ENCODE results near the gene RB1. TPM values are rescaled to one million over a fixed set of nuclear protein-coding genes. Genes with fewer than 3 reads are reported as not detected.

The RB1 gene
- total and polyA plus RNA-seq, 2 experiments from 2014 or later: 19.5 to 22.3 TPM

DNA sequence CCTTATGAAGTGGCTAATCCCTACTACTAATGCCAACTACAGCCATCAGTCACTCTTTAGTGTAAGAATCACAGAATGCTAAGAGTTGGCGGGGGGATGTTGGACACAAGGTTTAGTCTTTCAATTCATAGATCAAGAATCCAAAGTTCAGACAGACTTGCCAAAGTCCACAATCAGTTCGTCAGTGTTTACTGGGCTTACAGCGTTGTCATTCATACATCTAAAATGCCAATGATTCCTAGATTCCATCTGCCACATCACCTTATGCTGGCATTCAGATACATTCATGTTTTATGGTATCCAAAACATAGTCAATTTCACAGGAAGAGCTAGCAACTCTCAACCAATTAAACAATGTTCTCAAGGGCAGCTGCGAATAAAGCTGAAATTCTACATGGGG is 211.2 kb downstream of the RB1 start:
- Mint-ChIP-seq H3K27ac (no peak overlapping the region; the same call in 1 of the 2 replicates), H3K27me3 (ENCODE audit: insufficient read depth, low read depth, poor library complexity) (no peaks in the 10 kb centered on the region), H3K4me1 (no peaks in the 10 kb centered on the region), H3K9me3 (no peaks in the 10 kb centered on the region), H3K36me3 (ENCODE audit: low read depth) (no peaks in the 10 kb centered on the region), H3K4me3 (no peak overlapping the region)
- no peak overlapping the region for H3K4me3 ChIP-seq
- 0 out of 2 replicates have a peak, but pooled peaks cover 4% of the 10 kb centered on the region for H3K36me3 ChIP-seq (ENCODE audit: insufficient read depth)
- ATAC-seq: no peak
- no peak overlapping the region for H3K27ac ChIP-seq (ENCODE audit: low read depth)
- no peak overlapping the region for H3K4me2 ChIP-seq
- no peaks in the 10 kb centered on the region for H4K20me1 ChIP-seq (replicated peaks; ENCODE audit: insufficient read depth)
- TF ChIP-seq, protein P1, sequence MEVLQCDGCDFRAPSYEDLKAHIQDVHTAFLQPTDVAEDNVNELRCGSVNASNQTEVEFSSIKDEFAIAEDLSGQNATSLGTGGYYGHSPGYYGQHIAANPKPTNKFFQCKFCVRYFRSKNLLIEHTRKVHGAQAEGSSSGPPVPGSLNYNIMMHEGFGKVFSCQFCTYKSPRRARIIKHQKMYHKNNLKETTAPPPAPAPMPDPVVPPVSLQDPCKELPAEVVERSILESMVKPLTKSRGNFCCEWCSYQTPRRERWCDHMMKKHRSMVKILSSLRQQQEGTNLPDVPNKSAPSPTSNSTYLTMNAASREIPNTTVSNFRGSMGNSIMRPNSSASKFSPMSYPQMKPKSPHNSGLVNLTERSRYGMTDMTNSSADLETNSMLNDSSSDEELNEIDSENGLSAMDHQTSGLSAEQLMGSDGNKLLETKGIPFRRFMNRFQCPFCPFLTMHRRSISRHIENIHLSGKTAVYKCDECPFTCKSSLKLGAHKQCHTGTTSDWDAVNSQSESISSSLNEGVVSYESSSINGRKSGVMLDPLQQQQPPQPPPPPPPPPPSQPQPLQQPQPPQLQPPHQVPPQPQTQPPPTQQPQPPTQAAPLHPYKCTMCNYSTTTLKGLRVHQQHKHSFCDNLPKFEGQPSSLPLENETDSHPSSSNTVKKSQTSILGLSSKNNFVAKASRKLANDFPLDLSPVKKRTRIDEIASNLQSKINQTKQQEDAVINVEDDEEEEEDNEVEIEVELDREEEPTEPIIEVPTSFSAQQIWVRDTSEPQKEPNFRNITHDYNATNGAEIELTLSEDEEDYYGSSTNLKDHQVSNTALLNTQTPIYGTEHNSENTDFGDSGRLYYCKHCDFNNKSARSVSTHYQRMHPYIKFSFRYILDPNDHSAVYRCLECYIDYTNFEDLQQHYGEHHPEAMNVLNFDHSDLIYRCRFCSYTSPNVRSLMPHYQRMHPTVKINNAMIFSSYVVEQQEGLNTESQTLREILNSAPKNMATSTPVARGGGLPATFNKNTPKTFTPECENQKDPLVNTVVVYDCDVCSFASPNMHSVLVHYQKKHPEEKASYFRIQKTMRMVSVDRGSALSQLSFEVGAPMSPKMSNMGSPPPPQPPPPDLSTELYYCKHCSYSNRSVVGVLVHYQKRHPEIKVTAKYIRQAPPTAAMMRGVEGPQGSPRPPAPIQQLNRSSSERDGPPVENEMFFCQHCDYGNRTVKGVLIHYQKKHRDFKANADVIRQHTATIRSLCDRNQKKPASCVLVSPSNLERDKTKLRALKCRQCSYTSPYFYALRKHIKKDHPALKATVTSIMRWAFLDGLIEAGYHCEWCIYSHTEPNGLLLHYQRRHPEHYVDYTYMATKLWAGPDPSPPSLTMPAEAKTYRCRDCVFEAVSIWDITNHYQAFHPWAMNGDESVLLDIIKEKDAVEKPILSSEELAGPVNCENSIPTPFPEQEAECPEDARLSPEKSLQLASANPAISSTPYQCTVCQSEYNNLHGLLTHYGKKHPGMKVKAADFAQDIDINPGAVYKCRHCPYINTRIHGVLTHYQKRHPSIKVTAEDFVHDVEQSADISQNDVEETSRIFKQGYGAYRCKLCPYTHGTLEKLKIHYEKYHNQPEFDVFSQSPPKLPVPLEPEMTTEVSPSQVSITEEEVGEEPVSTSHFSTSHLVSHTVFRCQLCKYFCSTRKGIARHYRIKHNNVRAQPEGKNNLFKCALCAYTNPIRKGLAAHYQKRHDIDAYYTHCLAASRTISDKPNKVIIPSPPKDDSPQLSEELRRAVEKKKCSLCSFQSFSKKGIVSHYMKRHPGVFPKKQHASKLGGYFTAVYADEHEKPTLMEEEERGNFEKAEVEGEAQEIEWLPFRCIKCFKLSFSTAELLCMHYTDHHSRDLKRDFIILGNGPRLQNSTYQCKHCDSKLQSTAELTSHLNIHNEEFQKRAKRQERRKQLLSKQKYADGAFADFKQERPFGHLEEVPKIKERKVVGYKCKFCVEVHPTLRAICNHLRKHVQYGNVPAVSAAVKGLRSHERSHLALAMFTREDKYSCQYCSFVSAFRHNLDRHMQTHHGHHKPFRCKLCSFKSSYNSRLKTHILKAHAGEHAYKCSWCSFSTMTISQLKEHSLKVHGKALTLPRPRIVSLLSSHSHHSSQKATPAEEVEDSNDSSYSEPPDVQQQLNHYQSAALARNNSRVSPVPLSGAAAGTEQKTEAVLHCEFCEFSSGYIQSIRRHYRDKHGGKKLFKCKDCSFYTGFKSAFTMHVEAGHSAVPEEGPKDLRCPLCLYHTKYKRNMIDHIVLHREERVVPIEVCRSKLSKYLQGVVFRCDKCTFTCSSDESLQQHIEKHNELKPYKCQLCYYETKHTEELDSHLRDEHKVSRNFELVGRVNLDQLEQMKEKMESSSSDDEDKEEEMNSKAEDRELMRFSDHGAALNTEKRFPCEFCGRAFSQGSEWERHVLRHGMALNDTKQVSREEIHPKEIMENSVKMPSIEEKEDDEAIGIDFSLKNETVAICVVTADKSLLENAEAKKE (CRISPR knock-in tag; IDR thresholded peaks at IDR 0.05): no peak
- TF ChIP-seq EZH2phosphoT487 (IDR thresholded peaks at IDR 0.05; ENCODE audit: unreplicated experiment): no peak
- no peak for TF ChIP-seq POLR2AphosphoS5 (IDR thresholded peaks at IDR 0.05; ENCODE audit: low read depth)
- no peak for TF ChIP-seq EZH2 (IDR thresholded peaks at IDR 0.05; ENCODE audit: low read depth, unreplicated experiment)
- no peak for TF ChIP-seq JUNB (IDR thresholded peaks at IDR 0.05; ENCODE audit: unreplicated experiment)
- TF ChIP-seq, protein P2, sequence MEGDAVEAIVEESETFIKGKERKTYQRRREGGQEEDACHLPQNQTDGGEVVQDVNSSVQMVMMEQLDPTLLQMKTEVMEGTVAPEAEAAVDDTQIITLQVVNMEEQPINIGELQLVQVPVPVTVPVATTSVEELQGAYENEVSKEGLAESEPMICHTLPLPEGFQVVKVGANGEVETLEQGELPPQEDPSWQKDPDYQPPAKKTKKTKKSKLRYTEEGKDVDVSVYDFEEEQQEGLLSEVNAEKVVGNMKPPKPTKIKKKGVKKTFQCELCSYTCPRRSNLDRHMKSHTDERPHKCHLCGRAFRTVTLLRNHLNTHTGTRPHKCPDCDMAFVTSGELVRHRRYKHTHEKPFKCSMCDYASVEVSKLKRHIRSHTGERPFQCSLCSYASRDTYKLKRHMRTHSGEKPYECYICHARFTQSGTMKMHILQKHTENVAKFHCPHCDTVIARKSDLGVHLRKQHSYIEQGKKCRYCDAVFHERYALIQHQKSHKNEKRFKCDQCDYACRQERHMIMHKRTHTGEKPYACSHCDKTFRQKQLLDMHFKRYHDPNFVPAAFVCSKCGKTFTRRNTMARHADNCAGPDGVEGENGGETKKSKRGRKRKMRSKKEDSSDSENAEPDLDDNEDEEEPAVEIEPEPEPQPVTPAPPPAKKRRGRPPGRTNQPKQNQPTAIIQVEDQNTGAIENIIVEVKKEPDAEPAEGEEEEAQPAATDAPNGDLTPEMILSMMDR (conservative IDR thresholded peaks at IDR 0.05; ENCODE audit: low read depth in 2 of 2): no peak
- TF ChIP-seq, protein P3, sequence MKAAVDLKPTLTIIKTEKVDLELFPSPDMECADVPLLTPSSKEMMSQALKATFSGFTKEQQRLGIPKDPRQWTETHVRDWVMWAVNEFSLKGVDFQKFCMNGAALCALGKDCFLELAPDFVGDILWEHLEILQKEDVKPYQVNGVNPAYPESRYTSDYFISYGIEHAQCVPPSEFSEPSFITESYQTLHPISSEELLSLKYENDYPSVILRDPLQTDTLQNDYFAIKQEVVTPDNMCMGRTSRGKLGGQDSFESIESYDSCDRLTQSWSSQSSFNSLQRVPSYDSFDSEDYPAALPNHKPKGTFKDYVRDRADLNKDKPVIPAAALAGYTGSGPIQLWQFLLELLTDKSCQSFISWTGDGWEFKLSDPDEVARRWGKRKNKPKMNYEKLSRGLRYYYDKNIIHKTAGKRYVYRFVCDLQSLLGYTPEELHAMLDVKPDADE (IDR thresholded peaks at IDR 0.05): no peak
- no peak for TF ChIP-seq ZNF114 (CRISPR knock-in tag; IDR thresholded peaks at IDR 0.05)
- no peak for TF ChIP-seq NANOG (IDR thresholded peaks at IDR 0.05; ENCODE audit: borderline replicate concordance)
- TF ChIP-seq CREB1 (CRISPR knock-in tag; IDR thresholded peaks at IDR 0.05; ENCODE audit: low read depth): no peak
- no peak for TF ChIP-seq ZNF331 (CRISPR knock-in tag; IDR thresholded peaks at IDR 0.05; ENCODE audit: low read depth)
- no peak for TF ChIP-seq STAT1 (IDR thresholded peaks at IDR 0.05; ENCODE audit: unreplicated experiment)
- TF ChIP-seq, protein P4, sequence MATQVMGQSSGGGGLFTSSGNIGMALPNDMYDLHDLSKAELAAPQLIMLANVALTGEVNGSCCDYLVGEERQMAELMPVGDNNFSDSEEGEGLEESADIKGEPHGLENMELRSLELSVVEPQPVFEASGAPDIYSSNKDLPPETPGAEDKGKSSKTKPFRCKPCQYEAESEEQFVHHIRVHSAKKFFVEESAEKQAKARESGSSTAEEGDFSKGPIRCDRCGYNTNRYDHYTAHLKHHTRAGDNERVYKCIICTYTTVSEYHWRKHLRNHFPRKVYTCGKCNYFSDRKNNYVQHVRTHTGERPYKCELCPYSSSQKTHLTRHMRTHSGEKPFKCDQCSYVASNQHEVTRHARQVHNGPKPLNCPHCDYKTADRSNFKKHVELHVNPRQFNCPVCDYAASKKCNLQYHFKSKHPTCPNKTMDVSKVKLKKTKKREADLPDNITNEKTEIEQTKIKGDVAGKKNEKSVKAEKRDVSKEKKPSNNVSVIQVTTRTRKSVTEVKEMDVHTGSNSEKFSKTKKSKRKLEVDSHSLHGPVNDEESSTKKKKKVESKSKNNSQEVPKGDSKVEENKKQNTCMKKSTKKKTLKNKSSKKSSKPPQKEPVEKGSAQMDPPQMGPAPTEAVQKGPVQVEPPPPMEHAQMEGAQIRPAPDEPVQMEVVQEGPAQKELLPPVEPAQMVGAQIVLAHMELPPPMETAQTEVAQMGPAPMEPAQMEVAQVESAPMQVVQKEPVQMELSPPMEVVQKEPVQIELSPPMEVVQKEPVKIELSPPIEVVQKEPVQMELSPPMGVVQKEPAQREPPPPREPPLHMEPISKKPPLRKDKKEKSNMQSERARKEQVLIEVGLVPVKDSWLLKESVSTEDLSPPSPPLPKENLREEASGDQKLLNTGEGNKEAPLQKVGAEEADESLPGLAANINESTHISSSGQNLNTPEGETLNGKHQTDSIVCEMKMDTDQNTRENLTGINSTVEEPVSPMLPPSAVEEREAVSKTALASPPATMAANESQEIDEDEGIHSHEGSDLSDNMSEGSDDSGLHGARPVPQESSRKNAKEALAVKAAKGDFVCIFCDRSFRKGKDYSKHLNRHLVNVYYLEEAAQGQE (IDR thresholded peaks at IDR 0.05; ENCODE audit: unreplicated experiment): no peak
- H3K27me3 ChIP-seq (ENCODE audit: insufficient read depth): no peaks in the 10 kb centered on the region
- no peaks in the 10 kb centered on the region for H3K9me2 ChIP-seq (ENCODE audit: insufficient read depth)
- H3F3A ChIP-seq (replicated peaks; ENCODE audit: low read depth): no peaks in the 10 kb centered on the region
- no peaks in the 10 kb centered on the region for H3K4me1 ChIP-seq (ENCODE audit: insufficient read depth)
- no peaks in the 10 kb centered on the region for H3K79me2 ChIP-seq (replicated peaks; ENCODE audit: insufficient read depth)
- DNase-seq (ENCODE audit: low spot score): no peak
- H2AFZ ChIP-seq: no peak overlapping the region

Measured in GM23338 (cell line).